ENCODE measurements around the gene GPR62. TPM values are rescaled to one million over a fixed set of nuclear protein-coding genes. Genes with fewer than 3 reads are reported as not detected.
"Not testable (repeated sequence)": the region's sequence is repeated elsewhere in the genome, so short reads cannot be mapped to it uniquely, and the experiment has no call there.

Gene GPR62
- total RNA-seq, 1 donor, result under 0.01 TPM

DNA sequence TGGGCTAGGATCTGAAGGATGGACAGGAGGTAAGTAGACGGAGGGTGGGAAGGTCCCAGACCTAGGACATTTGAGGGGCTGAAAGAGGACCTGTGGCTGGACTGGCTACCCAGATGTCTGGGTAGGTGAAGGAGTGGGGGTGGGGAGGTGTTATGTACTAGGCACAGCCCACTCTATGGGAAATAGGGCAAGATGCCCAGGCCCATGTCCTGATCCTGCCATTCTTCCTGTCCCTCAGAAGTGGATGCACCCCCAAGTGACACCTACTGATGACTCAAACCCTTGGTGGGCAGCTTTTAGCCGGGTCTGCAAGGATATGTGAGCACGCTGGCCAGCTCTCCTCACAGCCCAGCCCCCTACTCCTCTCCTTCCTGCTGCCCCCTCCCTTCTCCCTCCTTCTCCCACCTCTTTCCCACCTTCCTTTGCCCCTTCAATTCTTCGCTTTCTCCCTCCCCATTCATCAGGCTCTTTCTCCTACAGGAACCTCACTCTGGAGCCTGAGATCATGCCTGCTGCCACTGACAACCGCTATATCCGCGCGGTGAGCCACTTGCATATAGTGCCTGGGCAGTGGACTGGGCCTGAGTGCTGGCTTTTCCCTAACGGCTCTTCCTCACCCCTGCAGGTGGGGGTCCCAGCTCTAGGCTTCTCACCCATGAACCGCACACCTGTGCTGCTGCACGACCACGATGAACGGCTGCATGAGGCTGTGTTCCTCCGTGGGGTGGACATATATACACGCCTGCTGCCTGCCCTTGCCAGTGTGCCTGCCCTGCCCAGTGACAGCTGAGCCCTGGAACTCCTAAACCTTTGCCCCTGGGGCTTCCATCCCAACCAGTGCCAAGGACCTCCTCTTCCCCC is 33.3 kb downstream of the GPR62 start:
- DNase-seq (ENCODE audit: low read depth in 2 of 3, low spot score in 2 of 3), result no peak

- not testable (repeated sequence) for DNase-seq (ENCODE audit: low read depth in 2 of 3, low spot score in 2 of 3)
These were observed 35.4 kb downstream of the GPR62 start for GRCh38 chr3:51990501-51990971.

DNA sequence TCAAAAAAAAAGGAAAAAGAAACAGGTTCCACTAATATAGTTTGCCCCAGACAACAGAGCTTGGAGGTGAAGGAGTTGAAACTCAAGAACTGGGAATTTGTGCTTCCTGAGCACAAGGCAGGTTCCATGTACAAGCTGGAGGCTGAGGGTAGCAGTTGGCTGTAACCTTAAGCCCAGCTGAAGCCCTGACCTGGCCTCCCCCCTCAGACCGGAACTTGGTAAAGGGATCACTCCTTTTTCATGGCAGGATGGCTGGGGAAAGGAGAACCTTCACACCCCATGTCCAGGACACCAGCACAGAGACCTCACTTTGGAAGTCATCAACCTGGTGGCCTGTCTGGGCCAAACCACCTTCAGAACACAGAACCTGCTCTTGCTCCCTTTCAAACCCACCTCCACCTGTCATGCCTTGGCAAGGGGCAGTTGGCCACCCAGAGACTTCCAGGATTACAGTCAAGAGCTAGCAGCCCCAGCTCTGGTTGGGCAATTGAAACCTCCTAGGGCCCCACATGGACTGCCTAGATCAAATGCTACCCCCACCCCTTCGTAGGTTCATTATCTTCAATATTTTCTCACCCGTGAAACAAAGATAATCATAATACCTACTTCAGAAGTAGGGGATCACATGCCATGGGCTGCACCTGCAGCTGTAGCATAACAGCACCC is 37.0 kb downstream of the GPR62 start:
- DNase-seq (ENCODE audit: low read depth in 2 of 3, low spot score in 2 of 3), result no peak

DNA sequence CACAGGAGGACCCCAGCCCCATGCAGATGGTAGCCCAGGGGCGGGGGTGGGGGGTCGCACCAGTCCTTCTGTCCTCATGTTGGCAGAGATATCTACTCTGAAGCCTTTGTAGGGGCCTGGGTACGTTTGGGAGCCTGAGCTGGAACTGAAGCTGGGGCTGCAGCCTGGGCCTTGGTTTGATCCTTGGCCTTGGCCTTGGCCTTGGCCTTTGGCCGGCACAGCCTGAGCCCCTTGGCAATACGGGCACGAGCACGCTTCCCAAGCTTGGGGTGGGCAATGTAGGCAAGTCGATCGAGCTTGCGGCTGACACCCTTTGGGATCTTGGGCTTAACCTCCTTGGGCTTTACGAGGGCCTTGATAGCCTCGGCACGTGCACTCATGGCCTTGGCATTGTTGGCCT is 38.5 kb downstream of the GPR62 start:
- DNase-seq (ENCODE audit: low read depth in 2 of 3, low spot score in 2 of 3), result not testable (repeated sequence)

- no peak for DNase-seq (ENCODE audit: low read depth in 2 of 3, low spot score in 2 of 3)
These were observed 39.3 kb downstream of the GPR62 start for GRCh38 chr3:51994530-51994929.

- DNase-seq (ENCODE audit: low read depth in 2 of 3, low spot score in 2 of 3), result peak; percentile 77 to 97 (median 96)
These were observed 40.4 kb downstream of the GPR62 start, which contains the start of gene RPL29 for GRCh38 chr3:51995346-51996163. TSS of gene RPL29 (minus strand) at chr3:51995895. CDS start at chr3:51995461, 434 bp downstream.

DNA sequence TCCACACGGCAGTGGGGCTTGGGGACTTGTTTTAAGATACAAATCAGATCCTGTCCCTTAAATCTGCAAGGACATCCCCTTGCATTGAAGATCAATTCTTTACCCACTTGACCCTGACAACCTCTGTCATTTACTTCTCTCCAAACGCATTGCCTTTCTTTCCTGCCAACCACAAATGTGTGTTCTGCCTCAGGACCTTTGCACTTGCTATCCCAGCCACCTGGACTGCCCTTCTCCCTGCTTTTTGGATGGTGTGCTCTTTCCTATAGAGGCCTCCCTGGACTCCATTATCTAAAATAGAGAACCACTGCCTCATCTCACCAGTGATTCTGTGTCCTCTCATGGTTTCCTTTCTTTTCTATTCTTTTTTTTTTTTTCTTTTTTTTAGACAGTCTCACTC is 42.0 kb downstream of the GPR62 start:
- DNase-seq (ENCODE audit: low read depth in 2 of 3, low spot score in 2 of 3), result no peak

GRCh38 chr3:51997935-51998596 is 42.9 kb downstream of the GPR62 start:
- no peak for DNase-seq (ENCODE audit: low read depth in 2 of 3, low spot score in 2 of 3)

DNA sequence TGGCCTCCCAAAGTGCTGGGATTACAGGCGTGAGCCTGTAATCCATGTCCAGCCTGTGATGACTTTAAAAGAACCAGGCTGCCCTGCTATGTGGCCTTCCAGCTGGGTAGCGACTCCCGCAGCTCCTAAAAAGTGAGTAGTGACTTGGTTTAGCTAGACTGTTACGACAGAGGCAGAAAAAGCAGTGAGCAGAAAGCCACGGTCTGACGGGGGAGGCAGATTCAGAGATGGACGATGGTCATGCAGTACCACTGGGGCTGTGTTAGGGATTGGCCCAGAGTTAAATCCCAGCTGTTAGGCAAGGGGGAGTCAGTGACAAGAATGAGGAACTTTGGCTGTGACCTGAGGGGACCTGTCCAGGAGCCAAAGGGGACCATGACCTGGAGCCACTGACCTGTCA is 43.6 kb downstream of the GPR62 start:
- no peak for DNase-seq (ENCODE audit: low read depth in 2 of 3, low spot score in 2 of 3)

DNA sequence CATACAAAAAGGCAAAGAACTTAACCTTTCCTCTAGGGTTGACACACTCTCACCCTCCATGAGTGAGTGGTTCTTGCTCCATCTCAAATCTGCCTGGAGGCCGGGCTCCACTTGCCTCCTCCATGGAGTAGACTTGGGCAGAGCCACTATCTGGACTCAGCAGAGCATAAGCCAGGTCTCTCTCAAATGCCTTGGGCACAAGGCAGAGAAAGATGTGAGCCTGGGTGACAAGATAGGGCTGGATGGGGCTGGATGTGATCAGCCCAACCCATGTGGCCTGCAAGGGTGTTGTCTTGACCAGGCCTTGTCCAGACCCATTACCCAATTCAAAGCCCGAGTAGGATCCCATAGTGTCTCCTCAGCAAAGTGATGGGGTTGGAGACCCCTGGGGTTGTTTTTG is 44.7 kb downstream of the GPR62 start:
- no peak for DNase-seq (ENCODE audit: low read depth in 2 of 3, low spot score in 2 of 3)

GRCh38 chr3:52001443-52001974 is 46.3 kb downstream of the GPR62 start:
- DNase-seq (ENCODE audit: low read depth in 2 of 3, low spot score in 2 of 3), result peak; percentile 79 to 93 (median 85)

DNA sequence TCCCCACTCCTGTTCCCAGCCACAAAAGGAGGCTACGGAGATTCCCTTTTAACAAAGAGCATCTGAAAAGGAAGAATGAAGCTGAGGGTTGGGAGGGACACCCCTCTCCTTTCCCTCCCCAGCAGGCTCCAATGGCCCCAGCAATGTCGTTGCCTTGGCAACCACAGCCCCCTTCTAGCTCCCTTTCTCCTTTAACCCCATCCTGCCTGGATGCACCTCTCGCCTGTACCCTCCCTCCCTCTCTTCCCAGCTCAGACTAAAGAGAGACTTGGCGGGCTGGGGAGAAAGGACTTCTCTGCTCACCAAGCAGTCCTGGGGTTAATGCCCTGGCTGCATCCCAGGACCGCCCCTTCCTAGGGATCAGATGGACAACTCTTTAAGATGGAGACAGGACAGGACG is 47.6 kb downstream of the GPR62 start:
- no peak for DNase-seq (ENCODE audit: low read depth in 2 of 3, low spot score in 2 of 3)

DNA sequence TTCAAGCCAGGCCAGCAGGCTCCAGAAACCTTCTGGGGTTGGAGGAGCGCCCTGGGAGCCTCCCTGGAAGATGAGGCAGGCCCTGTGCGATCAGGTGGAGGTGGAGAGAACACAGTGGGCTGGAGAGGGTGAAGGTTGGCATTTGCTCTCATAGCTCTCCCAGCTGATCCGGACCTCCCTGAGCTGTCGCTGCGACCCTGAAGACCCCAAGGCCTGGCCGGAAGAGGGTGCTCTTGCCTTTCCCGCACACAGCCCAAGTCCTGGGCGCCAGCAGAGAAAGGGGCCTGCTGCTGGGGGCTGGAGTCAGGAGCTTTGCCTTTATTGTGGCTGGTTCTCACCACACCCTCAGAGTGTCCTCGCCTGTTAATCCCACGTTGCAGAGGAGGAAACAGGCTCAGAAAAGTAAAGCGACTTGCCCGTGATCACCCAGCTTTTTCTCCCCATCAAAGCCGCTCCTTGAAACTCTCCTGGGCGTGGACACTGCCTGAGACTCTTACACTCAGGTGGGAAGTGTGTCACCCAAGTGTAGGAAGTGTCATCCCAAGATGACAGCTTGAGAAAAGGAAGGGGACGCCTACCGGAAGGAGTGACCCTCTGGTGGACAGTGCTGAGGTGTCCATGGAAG is 49.1 kb downstream of the GPR62 start:
- peak in 1 of 3 donors; percentile 45 for DNase-seq (ENCODE audit: low read depth in 2 of 3, low spot score in 2 of 3)

DNA sequence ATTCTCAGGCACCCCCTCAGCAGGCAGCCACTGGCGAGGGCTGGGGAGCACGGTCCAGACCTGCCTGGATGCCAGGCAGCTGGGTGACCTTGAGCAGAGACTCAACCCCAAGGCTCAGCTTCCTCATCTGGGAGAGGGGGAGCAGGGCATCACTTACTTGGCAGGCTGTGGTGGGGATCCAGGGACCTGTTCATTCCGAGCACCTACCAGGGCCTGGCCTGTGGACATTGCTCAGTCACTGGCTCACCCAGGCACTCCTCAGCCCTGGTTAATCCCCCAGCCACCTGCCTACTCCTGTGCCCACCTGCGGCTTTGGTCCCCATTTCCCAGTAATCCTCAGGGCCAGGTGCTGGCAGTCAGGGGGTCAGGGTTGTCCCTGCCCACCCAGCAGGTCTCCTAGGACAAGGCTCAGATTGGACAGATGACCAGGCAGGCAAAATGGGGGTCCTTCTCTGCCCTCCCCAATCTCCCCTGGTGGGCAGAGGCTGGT is 49.8 kb downstream of the GPR62 start:
- no peak for DNase-seq (ENCODE audit: low read depth in 2 of 3, low spot score in 2 of 3)

DNA sequence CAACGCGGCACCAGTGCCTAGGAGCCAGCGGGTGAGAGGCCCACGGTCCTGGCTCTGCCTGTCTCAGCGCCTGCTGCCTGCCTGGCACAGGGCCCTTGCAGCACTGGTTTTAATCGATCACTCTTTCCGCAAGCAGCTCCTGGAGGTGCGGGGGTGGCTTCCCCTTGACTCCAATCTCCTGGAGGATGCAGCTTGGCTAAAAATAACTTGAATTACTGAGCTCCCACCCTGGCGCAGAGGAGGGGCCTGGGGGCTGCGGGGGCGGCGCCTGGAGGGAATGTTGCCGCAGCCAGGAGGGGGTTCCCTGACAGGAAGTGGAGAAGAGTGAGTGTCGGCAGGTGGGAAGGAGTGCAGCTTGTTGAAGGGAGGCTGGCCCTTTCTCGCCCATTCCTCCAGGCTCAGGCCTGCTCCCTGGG is 50.4 kb downstream of the GPR62 start:
- DNase-seq (ENCODE audit: low read depth in 2 of 3, low spot score in 2 of 3), result no peak

DNA sequence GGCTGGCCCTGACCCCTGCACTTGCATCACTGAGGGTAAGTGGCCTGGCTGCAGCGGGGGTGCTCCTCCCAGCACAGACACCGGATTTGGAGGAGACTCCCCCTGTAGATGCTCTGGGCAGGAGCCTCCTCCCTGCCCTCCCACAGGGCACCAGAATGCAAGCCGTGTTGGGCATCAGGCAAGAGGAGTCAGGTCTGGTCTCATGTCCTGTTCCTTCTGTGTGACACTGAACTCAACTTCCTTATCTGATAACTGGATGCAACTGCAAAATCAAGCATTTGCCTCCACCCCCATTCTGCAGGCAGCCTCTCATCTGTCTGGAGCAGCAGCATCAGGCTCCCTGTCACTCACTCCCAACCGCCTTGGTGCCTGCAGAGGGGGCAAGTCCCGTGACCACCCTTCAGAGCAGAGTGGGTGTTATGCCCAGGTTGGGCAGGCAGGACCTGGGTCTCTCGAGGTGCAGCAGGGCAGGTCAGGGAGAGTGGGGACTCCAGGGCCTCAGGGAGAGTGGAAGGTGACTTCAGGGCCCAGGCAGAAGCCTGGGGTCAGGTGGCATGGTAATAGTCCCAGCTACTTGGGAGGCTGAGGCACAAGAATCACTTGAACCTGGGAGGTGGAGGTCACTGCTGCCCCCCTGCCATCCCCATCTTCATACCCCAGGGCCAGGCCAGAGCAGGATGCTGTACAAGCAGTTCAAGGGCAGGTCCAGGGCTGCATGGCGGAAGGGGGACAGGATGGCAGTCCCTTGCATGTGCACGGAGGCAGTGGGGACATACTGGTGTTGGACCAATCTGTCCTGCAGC is 51.0 kb downstream of the GPR62 start:
- DNase-seq (ENCODE audit: low read depth in 2 of 3, low spot score in 2 of 3), result peak in 1 of 3 donors; percentile 34

GRCh38 chr3:52006820-52007133 is 51.6 kb downstream of the GPR62 start:
- no peak for DNase-seq (ENCODE audit: low read depth in 2 of 3, low spot score in 2 of 3)
